OCI-LY7 (cell line): ENCODE data around the gene OR8B12.

Experiments
- EZH2phosphoT487 ChIP-seq: fragments of 200-600 bp; sonication (generic); IDR thresholded peaks from 2 replicates; pipeline ENCODE4 v1.6.1; 2018; ENCODE audit warnings: low read depth, borderline replicate concordance, mild to moderate bottlenecking, mixed run types, antibody characterized with exemption, low read length, moderate library complexity, mixed read lengths
- TF ChIP-seq, protein P1 (sequence below): fragments of 200-600 bp; sonication (generic); conservative IDR thresholded peaks from 2 replicates; pipeline ENCODE4 v1.5.1; 2014; ENCODE audit warnings: mild to moderate bottlenecking, antibody characterized with exemption, low read length, moderate library complexity, mixed read lengths

DNA sequence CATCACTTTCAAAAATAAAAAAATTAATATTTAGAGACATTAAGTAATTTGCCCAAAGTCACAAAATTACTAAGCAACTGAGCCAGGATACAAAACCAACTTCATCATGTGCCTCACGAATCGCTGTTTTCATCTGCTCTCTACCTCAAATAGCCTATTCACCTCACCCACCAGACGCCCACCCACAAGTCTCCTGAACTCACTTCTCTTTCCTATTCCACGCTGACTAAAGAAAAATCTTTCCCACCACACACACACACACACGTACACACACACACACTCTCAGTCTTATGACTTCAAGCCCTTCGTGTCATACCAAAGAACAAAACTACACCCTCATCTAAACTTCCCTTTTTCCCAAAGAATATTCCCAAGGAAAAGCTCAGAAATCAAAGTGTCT is 2.2 kb downstream of the OR8B12 start:
- TF ChIP-seq, protein P1, sequence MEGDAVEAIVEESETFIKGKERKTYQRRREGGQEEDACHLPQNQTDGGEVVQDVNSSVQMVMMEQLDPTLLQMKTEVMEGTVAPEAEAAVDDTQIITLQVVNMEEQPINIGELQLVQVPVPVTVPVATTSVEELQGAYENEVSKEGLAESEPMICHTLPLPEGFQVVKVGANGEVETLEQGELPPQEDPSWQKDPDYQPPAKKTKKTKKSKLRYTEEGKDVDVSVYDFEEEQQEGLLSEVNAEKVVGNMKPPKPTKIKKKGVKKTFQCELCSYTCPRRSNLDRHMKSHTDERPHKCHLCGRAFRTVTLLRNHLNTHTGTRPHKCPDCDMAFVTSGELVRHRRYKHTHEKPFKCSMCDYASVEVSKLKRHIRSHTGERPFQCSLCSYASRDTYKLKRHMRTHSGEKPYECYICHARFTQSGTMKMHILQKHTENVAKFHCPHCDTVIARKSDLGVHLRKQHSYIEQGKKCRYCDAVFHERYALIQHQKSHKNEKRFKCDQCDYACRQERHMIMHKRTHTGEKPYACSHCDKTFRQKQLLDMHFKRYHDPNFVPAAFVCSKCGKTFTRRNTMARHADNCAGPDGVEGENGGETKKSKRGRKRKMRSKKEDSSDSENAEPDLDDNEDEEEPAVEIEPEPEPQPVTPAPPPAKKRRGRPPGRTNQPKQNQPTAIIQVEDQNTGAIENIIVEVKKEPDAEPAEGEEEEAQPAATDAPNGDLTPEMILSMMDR: no peak
- TF ChIP-seq EZH2phosphoT487: no peak
